CD14-positive monocyte (primary cell): ENCODE measurements around the gene AP1B1. TPM values are rescaled to one million over a fixed set of nuclear protein-coding genes. Genes with fewer than 3 reads are reported as not detected.
A peak's percentile ranks its signal among the peaks of the same experiment; 100 is the strongest.
"Not testable (repeated sequence)": the region's sequence is repeated elsewhere in the genome, so short reads cannot be mapped to it uniquely, and the experiment has no call there.

ENCODE experiments used
- DNase-seq, 3 donors: peaks; one replicate each; pipeline ENCODE4 v3.0.0-alpha.2; 2011 to 2022
- H2AFZ ChIP-seq: 2 replicates; pipeline ENCODE4 v1.6.0; 2012; ENCODE audit warnings: mild to moderate bottlenecking, low read depth, low read length, inconsistent platforms; ENCODE audit not compliant: insufficient read depth, poor library complexity, severe bottlenecking
- H3K27ac ChIP-seq, 2 donors: 1 replicate in 1 of 2; 2 replicates in 1 of 2; pipeline ENCODE4 v1.5.1; 2012 to 2013; ENCODE audit warnings: low read length in 2 of 2, control low read depth in 1 of 2, inconsistent platforms in 1 of 2, low read depth in 1 of 2, mild to moderate bottlenecking in 1 of 2
- H3K27me3 ChIP-seq, 2 donors: one replicate each; pipeline versions ENCODE4 v1.6.0 to v1.6.1; 2011 to 2013; ENCODE audit warnings: low read length in 2 of 2; ENCODE audit not compliant: control insufficient read depth in 2 of 2, insufficient read depth in 2 of 2
- H3K36me3 ChIP-seq, 2 donors: replicated peaks in 1 of 2; 1 replicate in 1 of 2; 2 replicates in 1 of 2; pipeline versions ENCODE4 v1.5.1 to v1.6.1; 2012 to 2013; ENCODE audit warnings: low read length in 2 of 2, control low read depth in 1 of 2, inconsistent platforms in 1 of 2, mild to moderate bottlenecking in 1 of 2; ENCODE audit not compliant: insufficient read depth in 2 of 2, control insufficient read depth in 1 of 2
- H3K4me1 ChIP-seq, 2 donors: 1 replicate in 1 of 2; 2 replicates in 1 of 2; pipeline versions ENCODE4 v1.5.1 to v1.6.1; 2012 to 2013; ENCODE audit warnings: low read length in 2 of 2, control low read depth in 1 of 2, inconsistent platforms in 1 of 2, mild to moderate bottlenecking in 1 of 2, moderate library complexity in 1 of 2; ENCODE audit not compliant: insufficient read depth in 2 of 2, control insufficient read depth in 1 of 2
- H3K4me2 ChIP-seq: replicated peaks from 2 replicates; pipeline ENCODE3; 2012; ENCODE audit warnings: low read length, moderate library complexity, mild to moderate bottlenecking; ENCODE audit not compliant: poor library complexity, severe bottlenecking; ENCODE audit errors: extremely low read depth
- H3K4me3 ChIP-seq, 3 experiments: fragments of 200-600 bp in 1 of 3; sonication (generic) in 1 of 3; replicated peaks in 1 of 3; 1 replicate in 2 of 3; 2 replicates in 1 of 3; pipeline ENCODE4 v1.5.1; 2011 to 2013; ENCODE audit warnings: low read length in 3 of 3, mild to moderate bottlenecking in 3 of 3, control low read depth in 2 of 3, low read depth in 2 of 3, inconsistent platforms in 1 of 3, moderate library complexity in 1 of 3
- H3K79me2 ChIP-seq: 2 replicates; pipeline ENCODE4 v1.6.0; 2012; ENCODE audit warnings: mild to moderate bottlenecking, control low read depth, inconsistent platforms, low read length, moderate library complexity; ENCODE audit not compliant: insufficient read depth
- H3K9ac ChIP-seq: 2 replicates; pipeline ENCODE4 v1.6.0; 2017; ENCODE audit warnings: low read length, mild to moderate bottlenecking; ENCODE audit not compliant: insufficient read depth, poor library complexity, severe bottlenecking
- H3K9me3 ChIP-seq, 2 donors: replicated peaks in 1 of 2; 1 replicate in 1 of 2; 2 replicates in 1 of 2; pipeline versions ENCODE4 v1.5.1 to v1.6.1; 2012 to 2013; ENCODE audit warnings: low read length in 2 of 2, control low read depth in 1 of 2; ENCODE audit not compliant: control insufficient read depth in 1 of 2, insufficient read depth in 1 of 2
- H4K20me1 ChIP-seq: 2 replicates; pipeline ENCODE4 v1.6.0; 2012; ENCODE audit warnings: mild to moderate bottlenecking, low read length, control low read depth, moderate library complexity; ENCODE audit not compliant: insufficient read depth
- H3K27ac Mint-ChIP-seq, 7 donors: one replicate each; pipeline ENCODE4 v1.8.0; 2020; ENCODE audit warnings: mild to moderate bottlenecking in 7 of 7, mixed read lengths in 7 of 7, moderate library complexity in 6 of 7, inconsistent platforms in 2 of 7
- H3K27me3 Mint-ChIP-seq, 3 donors: one replicate each; pipeline ENCODE4 v1.8.0; 2021 to 2022; ENCODE audit warnings: low read depth in 3 of 3, mild to moderate bottlenecking in 3 of 3, mixed read lengths in 3 of 3, moderate library complexity in 3 of 3, inconsistent platforms in 1 of 3
- H3K36me3 Mint-ChIP-seq, 2 donors: one replicate each; pipeline ENCODE4 v1.8.0; 2020; ENCODE audit warnings: mixed read lengths in 2 of 2, inconsistent platforms in 1 of 2, mild to moderate bottlenecking in 1 of 2
- H3K4me1 Mint-ChIP-seq: one replicate; pipeline ENCODE4 v1.8.0; 2020; ENCODE audit warnings: mild to moderate bottlenecking, mixed read lengths
- H3K4me3 Mint-ChIP-seq, 2 donors: one replicate each; pipeline ENCODE4 v1.8.0; 2020; ENCODE audit warnings: mild to moderate bottlenecking in 2 of 2, mixed read lengths in 2 of 2, moderate library complexity in 1 of 2
- H3K9me3 Mint-ChIP-seq, 7 donors: one replicate each; pipeline ENCODE4 v1.8.0; 2020 to 2022; ENCODE audit warnings: mixed read lengths in 7 of 7, mild to moderate bottlenecking in 6 of 7, moderate library complexity in 6 of 7, inconsistent platforms in 2 of 7
- CTCF ChIP-seq: fragments of 200-600 bp; IDR thresholded peaks from one replicate; pipeline ENCODE4 v1.8.0; 2022; ENCODE audit warnings: antibody characterized with exemption, mild to moderate bottlenecking
- WGBS: methylation state at CpG from one replicate; pipeline ENCODE4 v1.1.5; 2013; ENCODE audit warnings: missing lambda C conversion rate; ENCODE audit not compliant: insufficient coverage; 5-methylcytosine and 5-hydroxymethylcytosine counted together
- intact Hi-C, 2 donors: fragments of 100-400 bp; cut with micrococcal nuclease; formaldehyde crosslinking; loops; one replicate each; pipeline versions ENCODE4 v1.15.0 to v1.15.1; 2023
- polyA plus RNA-seq, 3 donors: library from polyadenylated mRNA; depleted of rRNA in 1 of 3; unstranded in 2 of 3; stranded (reverse) in 1 of 3; fragments of 300-500 nt in 2 of 3; fragments of >200 nt in 1 of 3; fragmentation: Illumina TruSeq in 2 of 3; gene quantifications; 1 replicate in 2 of 3; 2 replicates in 1 of 3; pipeline ENCODE4 v1.2.3, GENCODE V29; 2012 to 2021

The AP1B1 gene
- polyA plus RNA-seq, 3 donors = 29.0 to 102 (median 40.3) TPM

DNA sequence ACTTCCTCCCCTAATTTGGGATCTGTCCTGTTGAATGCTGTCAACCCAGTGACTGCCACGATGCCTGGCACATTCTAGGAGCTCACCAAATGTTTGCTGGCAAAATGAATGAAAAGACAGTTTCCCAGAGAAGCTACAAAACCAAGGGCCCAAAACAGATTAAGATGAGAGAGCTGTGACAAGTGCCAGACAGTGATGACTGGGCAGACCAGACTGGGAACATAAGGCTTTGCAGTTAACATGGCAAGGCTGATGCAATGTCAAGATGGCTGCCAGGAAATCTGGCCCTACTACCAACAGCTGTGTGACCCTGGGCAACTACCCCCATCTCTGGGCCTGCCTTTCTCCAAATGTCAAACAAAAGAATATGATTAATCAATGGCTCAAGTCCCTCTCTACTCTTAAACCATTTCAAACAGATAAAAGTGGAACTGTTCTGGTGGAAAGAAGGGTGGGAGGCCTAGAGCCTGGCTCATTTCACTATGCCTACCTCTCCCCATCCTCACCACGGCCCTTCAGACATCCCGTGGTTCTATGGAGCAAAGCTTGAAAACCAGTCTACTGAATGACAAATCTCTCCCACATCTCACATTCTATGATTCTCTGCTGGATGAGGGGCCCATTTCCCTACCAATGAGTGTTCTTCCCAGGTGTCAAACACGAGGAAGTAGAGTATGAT, 12.8 kb downstream of the AP1B1 start:
- no peak overlapping the region for H3K9ac ChIP-seq
- 57% methylated on average over 1 of the region's 4 CpGs for WGBS
- no peak for TF ChIP-seq CTCF
- Mint-ChIP-seq H3K27me3 (peaks cover 0 to 3% (median 0%) of the 10 kb centered on the region in 3 donors), H3K9me3 (peaks cover 0 to 1% (median 0%) of the 10 kb centered on the region in 7 donors), H3K4me1 (peaks cover 29% of the 10 kb centered on the region), H3K27ac (peak overlapping the region; percentile 20 to 88 (median 66)), H3K4me3 (no peak overlapping the region), H3K36me3 (peaks cover 56 to 75% of the 10 kb centered on the region in 2 donors)
- no peak overlapping the region for H2AFZ ChIP-seq
- H3K4me2 ChIP-seq = no peak overlapping the region
- H3K79me2 ChIP-seq = peaks cover 96% of the 10 kb centered on the region
- intact Hi-C loops = no loop called here
- peaks cover 13 to 15% of the 10 kb centered on the region in 2 donors for H3K4me1 ChIP-seq
- no peaks in the 10 kb centered on the region for H3K27me3 ChIP-seq
- H3K36me3 ChIP-seq = peaks cover 37 to 74% of the 10 kb centered on the region in 2 donors
- peaks cover 98% of the 10 kb centered on the region for H4K20me1 ChIP-seq
- peak in 2 of 3 donors; percentile 20 to 33 for DNase-seq
- peak overlapping the region in 1 of 2 donors; percentile 54 for H3K27ac ChIP-seq
- H3K9me3 ChIP-seq = no peaks in the 10 kb centered on the region
- no peak overlapping the region for H3K4me3 ChIP-seq

- H3K9me3 ChIP-seq, H3K27me3 ChIP-seq, H3K4me3 ChIP-seq, H3K9ac ChIP-seq, H3K27me3 Mint-ChIP-seq, intact Hi-C loops, H2AFZ ChIP-seq, DNase-seq, H3K27ac ChIP-seq, H3K4me3 Mint-ChIP-seq, H3K4me2 ChIP-seq, H3K9me3 Mint-ChIP-seq: not testable (repeated sequence)
- Histone ChIP-seq H3K4me1 (peaks cover 21 to 22% of the 10 kb centered on the region in 2 donors), H3K79me2 (peaks cover 96% of the 10 kb centered on the region), H4K20me1 (peaks cover 98% of the 10 kb centered on the region), H3K36me3 (peaks cover 35 to 72% of the 10 kb centered on the region in 2 donors)
- peak overlapping the region in 2 of 7 donors; percentile 8 to 68 for H3K27ac Mint-ChIP-seq
- H3K4me1 Mint-ChIP-seq = peaks cover 32% of the 10 kb centered on the region
- H3K36me3 Mint-ChIP-seq = peaks cover 51 to 74% of the 10 kb centered on the region in 2 donors
- 100% methylated on average over 1 of the region's 7 CpGs for WGBS
These were observed 13.6 kb downstream of the AP1B1 start for GRCh38 chr22:29374806-29375205.
